GM23338 (cell line): ENCODE measurements around the gene POLA1.

Source experiments
- CREB1 ChIP-seq: fragments of 250-450 bp; sonication (Bioruptor Pico); IDR thresholded peaks from 2 replicates; pipeline ENCODE4 v1.5.0; 2020; ENCODE audit warnings: low read depth, mild to moderate bottlenecking, moderate library complexity
- EZH2 ChIP-seq: fragments of 200-600 bp; sonication (generic); IDR thresholded peaks from one replicate; pipeline ENCODE4 v1.8.0; 2017; ENCODE audit warnings: antibody characterized with exemption, mild to moderate bottlenecking, low read depth; ENCODE audit not compliant: unreplicated experiment
- EZH2phosphoT487 ChIP-seq: fragments of 200-600 bp; sonication (generic); IDR thresholded peaks from one replicate; pipeline ENCODE4 v1.8.1; 2018; ENCODE audit warnings: antibody characterized with exemption; ENCODE audit not compliant: unreplicated experiment
- JUNB ChIP-seq: IDR thresholded peaks from one replicate; pipeline ENCODE4 v1.6.1; 2016; ENCODE audit warnings: antibody characterized with exemption; ENCODE audit not compliant: unreplicated experiment
- POLR2AphosphoS5 ChIP-seq: IDR thresholded peaks from 2 replicates; pipeline ENCODE4 v1.6.1; 2016; ENCODE audit warnings: antibody characterized with exemption, low read depth
- STAT1 ChIP-seq: IDR thresholded peaks from one replicate; pipeline ENCODE4 v1.6.1; 2016; ENCODE audit warnings: antibody characterized with exemption; ENCODE audit not compliant: unreplicated experiment
- ZNF331 ChIP-seq: fragments of 250-450 bp; sonication (Bioruptor Pico); IDR thresholded peaks from 2 replicates; pipeline ENCODE4 v1.5.0; 2020; ENCODE audit warnings: low read depth, mild to moderate bottlenecking, moderate library complexity
- TF ChIP-seq, protein P1 (sequence below), 2 experiments: fragments of 200-600 bp in 1 of 2; sonication (generic) in 1 of 2; conservative IDR thresholded peaks; 2 replicates each; pipeline versions ENCODE4 v1.5.1 to v1.6.1; 2016 to 2017; ENCODE audit warnings: antibody characterized with exemption in 2 of 2, low read depth in 2 of 2, mild to moderate bottlenecking in 2 of 2, moderate library complexity in 1 of 2

- TF ChIP-seq, protein P1, sequence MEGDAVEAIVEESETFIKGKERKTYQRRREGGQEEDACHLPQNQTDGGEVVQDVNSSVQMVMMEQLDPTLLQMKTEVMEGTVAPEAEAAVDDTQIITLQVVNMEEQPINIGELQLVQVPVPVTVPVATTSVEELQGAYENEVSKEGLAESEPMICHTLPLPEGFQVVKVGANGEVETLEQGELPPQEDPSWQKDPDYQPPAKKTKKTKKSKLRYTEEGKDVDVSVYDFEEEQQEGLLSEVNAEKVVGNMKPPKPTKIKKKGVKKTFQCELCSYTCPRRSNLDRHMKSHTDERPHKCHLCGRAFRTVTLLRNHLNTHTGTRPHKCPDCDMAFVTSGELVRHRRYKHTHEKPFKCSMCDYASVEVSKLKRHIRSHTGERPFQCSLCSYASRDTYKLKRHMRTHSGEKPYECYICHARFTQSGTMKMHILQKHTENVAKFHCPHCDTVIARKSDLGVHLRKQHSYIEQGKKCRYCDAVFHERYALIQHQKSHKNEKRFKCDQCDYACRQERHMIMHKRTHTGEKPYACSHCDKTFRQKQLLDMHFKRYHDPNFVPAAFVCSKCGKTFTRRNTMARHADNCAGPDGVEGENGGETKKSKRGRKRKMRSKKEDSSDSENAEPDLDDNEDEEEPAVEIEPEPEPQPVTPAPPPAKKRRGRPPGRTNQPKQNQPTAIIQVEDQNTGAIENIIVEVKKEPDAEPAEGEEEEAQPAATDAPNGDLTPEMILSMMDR (conservative IDR thresholded peaks at IDR 0.05; ENCODE audit: low read depth in 2 of 2) = no peak
- TF ChIP-seq EZH2 (no peak), ZNF331 (CRISPR knock-in tag) (no peak), CREB1 (no peak), STAT1 (no peak), POLR2AphosphoS5 (no peak), EZH2phosphoT487 (no peak), JUNB (no peak)
Observed at GRCh38 chrX:24661292-24661691, 32.4 kb upstream of the POLA1 start.
